Activated T-cell treated with anti-CD3 and anti-CD28 coated beads for 4 hours (primary cell): ENCODE results near the gene LHX3.
A peak's percentile ranks its signal among the peaks of the same experiment; 100 is the strongest.

ENCODE experiments used
- DNase-seq: peaks from one replicate; pipeline ENCODE4 v3.0.0-alpha.2; 2020

Gene LHX3

DNA sequence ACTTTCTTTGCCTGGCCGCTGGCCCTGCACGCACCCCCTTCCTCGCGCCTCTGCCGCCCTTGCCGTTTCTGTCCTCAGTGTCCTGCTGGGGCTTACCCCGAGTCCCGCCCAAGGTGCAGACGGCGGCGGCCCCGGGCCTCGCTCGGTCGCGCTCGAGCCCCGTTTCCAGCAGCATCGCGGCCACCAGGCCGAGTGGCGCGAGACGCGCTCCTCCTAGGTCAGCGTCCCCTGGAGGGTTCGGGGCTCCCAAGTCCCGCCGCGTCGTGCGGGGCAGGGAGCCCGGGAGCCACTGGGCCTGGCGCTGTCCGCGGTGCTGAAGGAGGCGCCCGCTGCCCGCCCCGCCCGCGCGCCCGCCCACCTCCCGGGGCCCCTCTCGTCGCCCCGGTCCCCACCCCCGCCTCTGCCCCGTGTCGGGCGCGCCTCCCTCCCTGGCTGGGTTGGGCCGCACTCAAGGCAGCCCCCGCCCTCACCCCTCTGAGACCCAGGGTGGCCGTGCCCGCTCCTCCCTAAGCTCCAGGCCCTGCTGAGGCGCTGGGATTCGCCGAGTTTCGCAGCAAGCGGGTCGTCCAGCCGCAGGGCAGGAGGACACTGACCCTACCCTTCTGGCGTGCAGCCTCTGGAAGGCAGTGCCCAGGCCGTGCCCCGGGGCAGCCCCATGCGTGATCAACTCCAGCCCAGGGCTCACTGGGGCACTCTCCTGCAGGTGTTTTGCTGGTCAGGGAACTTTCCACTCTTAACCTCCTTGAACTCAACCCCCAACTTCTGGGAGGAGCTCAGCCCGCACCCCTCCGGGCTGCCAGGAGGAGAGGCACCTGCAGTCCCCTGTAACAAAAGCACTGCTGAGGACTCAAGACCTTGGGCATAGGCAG lies at the start of gene LHX3:
TSS of gene LHX3 (minus strand) at position 291 of the 869 bp plus-strand sequence. CDS start at position 175, 116 bp downstream.
- no peak for DNase-seq

DNA sequence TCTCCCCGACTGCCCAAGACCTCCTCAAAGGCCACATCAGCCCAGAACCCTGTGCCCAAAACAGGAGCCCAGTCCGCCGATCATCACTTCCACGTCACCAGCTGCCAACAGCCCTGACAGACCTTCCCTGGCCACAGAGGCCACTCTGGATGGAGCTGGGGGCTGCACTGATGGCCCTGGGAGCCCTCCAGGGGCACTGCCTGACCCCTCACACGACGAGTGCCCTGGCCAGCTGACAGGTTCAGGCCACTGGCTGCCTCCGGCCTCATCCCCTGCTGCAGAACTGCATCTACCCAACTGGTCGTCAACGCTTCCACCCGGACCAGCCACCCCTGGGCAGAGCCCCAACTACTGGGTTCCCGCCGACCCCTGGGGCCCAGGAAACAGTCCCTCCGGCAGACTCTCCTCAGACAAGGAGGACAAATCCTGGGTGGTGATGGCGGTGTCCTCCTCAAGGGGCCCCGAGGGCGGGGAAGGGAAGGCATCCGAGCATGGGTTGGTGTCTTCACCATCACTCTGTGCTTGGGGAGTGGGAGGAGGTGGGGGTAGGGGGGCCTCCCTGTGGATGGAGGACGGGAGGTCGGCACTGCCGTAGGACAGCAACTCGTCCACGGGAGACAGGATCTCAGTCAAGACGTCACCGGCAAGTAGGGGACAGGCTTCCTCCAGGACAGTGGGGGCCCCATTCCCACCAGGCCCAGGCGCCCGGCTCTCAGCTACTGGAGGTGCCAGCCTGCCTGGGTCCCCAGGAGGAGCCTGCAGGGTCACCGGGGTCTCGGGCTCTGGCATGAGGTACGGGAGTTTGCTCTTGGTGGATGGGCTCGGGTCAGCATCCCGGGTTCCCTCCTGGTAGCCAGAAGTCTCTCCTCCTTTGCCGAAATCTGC lies 48.6 kb upstream of the LHX3 start:
- DNase-seq = no peak

DNA sequence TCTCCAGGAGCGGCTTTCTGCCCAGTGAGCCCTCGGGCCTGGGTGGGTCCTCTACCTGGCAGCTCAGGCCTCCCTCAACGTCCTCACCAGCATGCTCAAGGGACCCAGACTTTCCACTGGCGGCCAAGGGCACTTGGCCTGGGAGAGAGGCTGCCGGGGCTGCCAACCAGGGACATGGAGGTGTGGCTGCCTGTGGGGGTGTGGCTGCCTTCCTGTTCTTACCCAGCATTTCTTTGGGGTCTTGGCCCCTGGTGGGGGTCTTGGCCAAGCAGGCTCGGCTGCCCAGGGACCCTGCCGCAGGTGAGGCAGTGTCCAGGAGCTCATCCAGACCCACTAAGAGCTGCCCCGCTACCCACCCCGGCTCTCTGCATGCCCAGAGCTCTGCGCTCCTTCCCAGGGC lies 47.9 kb upstream of the LHX3 start:
- no peak for DNase-seq

DNA sequence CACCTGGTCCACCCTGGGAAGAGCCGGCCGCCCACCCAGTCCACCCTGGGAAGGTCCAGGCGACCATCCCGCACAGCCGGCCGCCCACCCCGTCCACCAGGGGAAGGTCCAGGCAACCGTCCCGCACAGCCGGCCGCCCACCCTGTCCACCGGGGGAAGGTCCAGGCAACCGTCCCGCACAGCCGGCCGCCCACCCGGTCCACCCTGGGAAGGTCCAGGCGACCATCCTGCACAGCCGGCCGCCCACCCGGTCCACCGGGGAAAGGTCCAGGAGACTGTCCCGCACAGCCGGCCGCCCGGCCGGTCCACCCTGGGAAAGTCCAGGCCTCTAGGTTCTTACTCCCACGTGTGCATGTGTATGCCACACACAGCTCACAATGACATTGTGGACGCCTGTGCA lies 47.4 kb upstream of the LHX3 start:
- DNase-seq = no peak

DNA sequence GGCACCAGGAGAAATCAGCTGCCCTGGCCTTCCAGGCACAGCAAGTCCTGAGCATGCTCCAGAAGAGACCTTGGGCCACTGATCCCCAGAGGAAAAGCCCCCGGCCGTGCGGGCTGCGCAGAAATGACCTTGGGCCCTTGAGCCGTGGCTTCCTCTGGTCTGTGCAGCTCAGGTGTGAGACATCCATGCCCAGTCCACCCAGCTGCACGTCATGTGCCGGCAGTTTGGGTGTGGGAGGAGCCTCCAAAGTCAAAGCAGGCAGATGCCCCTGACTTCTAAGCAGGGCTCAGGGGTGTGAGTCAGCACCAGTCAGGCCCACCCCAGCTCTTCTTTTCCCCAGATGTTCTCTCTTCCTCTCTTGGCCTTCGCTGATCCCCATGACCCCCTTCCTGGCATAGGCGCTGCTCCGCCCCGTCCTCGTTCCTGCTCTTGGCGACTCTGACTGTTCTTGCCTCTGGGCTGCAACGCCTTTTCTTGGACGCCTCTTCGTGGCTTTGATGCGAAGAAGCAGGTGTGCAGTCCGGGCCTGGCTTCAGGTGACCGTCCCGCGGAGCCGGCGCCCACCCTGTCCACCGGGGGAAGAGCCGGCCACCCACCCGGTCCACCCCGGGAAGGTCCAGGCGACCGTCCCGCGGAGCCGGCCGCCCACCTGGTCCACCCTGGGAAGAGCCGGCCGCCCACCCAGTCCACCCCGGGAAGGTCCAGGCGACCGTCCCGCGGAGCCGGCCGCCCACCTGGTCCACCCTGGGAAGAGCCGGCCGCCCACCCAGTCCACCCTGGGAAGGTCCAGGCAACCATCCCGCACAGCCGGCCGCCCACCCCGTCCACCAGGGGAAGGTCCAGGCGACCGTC lies 46.6 kb upstream of the LHX3 start:
- no peak for DNase-seq

DNA sequence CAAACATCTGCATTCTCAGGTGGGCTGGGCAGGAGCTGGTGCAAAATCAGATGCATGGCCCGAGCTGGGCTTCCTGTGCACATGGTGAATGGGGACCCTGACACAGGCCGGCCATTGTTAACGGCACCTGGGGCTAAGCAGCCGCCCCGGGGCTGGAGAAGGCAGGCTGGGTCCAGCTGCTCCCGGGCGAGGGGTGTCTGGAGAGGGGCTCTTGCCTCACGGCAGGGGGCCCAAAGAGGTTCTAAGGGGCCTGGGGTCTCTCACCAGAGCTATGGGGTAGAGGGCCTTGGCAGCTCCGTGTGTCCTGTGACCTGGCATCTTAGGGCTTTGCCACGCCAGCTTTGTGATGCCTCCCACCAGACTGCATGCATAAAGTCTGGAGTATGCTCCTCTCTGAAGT lies 45.7 kb upstream of the LHX3 start:
- DNase-seq = no peak

DNA sequence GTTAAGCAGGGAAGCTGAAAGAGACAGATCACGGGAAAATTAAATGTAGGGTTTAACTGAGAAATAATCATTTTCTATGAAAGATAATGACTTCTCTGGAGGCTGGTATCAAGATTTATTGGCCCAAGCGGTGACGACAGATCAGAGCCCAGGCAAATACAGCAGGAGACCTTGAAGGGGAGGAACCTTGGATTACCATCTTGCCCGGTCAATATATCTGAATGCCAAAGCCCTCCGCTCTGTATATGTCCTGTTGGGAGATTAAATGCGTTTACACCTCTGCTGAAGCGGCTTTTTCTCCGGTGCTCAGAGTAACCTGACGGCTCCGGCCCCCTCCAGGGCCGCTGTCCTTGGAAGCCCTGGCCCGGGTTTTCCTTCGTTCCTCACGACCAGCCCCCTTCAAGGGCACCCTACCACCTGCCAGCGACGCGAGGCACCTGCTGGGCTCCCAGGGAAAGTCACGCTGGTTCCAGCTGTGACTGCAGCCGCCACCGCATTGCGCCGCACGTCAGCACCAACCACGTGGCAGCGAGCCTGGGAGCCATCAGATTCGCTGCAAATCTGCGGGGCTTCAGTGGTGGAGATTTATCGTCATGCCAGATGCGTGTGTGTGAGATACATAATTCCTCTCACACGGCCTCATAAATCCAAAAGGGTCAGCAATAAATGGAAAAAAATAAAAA lies 45.1 kb upstream of the LHX3 start:
- no peak for DNase-seq

DNA sequence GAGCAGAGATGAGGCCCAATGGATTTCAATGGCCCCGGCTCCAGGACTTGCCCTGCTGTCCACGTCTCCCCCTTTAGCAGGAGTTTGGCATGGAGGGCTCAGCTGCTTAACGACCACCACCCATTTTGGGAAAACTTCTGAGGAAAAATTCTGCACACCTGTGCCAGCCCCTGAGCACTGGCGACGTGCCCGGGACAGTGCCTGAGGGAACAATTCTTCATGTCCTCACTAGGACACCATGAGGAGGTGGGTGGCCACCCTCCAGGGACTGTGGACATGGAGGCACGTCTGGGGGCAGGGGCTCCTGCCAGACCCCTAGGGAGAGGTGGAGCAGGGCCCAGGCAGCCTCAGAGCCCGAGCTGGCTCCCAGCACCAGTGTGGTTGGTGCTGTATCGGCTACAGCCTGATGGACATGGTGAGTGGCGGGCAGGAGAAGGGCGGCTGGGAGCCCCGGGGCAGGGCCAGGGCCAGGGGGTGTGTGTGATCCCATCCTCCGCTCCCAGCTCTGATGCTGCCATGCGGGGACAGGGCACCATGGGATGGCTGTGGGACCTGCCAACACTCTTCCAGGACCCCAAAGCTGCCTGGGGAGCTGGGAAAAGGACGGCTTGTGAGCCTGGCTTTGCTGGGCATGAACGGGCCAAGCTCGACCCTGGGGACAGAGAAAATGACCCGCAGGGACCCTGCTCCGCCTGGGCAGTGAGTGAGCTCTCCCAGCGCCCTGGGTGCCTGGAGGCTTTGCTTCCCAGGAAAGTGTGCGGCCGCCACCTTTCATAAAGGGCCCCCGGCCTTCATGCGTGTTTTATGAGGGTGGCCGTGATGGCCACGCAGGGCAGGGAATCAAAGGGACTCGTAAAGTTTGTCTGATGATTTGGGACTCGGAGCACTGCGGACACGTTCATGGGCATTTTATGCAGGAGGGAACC lies 44.3 kb upstream of the LHX3 start:
- no peak for DNase-seq

DNA sequence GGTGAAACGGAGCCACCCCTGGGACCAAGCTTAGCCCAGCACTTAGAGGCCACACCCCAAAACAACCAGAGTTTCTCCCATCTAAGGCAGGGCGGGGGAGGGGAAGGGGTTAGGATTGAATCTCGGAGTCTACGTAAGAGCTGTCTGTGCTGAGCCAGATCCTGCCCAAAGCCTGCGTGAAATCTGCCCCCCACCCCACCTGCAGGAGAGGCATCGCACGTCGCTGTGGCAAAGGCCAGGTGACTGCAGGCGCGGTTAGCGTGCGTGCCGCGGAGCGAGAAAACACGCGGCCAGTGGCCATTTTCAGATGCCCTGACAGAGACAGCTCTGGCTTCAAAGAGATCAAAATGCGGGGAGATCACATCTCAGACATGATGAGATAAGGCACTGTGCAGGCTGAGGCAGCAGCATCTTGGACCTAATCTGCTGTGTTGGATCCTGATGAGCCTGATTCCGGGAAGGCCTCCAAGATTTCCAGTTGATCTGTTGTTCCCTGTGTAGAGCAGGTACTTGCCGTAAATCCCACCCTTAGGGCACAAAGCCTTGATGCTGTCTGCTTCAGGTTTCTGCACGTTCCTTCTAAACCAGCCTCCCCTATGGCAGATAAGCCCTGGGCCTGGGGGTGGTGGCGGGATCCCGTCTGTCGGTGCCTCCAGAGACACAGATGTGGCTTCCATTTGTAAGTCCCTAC lies 43.2 kb upstream of the LHX3 start:
- no peak for DNase-seq

DNA sequence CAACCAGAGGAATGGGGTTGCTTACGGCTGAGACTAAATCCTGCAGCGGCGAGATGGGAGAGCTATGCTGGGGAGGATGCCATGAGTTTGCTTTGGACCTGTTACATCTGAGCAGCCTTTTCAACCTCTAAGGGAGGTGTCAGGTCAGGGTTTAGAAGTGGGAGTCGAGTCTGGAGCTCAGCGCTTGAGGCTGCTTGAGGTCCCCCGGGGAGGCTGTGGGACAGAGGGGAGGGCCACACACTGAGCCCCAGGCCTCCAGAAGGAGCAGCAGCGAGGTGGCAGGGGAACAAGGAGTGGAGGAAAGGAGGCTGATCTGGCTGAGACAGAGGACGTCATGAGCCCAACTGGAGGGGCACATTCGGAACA lies 42.6 kb upstream of the LHX3 start:
- DNase-seq = no peak

DNA sequence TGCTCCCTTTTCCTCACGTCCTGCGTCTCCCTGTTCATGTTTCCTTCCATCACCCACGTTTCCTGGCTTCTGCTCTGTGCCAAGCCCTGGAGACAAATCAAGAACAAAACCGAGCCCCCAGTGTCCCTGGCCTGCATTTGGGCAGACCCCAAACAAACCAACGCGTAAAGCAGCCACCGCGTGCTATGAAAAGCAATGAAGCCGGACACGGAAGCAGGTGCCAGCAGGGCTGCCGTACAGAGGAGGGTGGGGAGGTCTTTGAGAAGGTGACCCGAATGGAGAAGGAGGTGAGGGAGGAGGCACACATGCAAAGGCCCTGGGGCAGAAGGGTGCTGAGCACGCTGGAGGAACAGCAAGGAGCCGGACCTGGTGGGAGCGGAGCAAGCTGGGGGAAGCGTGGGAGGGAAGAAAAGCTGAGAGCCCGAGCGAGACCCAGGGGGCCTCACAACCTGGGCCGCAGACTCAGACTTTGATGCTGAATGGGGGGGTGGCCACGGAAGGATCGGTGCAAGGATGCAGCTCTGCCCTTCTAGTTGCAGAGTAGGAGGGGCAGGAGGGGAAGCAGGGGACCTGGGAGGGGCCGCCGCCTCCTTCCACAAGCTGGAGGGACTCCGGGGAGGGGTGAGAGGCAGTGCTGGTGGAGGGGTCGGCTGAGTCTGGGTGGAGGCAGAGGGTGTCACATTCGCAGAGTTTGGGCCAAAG lies 42.1 kb upstream of the LHX3 start:
- no peak for DNase-seq

DNA sequence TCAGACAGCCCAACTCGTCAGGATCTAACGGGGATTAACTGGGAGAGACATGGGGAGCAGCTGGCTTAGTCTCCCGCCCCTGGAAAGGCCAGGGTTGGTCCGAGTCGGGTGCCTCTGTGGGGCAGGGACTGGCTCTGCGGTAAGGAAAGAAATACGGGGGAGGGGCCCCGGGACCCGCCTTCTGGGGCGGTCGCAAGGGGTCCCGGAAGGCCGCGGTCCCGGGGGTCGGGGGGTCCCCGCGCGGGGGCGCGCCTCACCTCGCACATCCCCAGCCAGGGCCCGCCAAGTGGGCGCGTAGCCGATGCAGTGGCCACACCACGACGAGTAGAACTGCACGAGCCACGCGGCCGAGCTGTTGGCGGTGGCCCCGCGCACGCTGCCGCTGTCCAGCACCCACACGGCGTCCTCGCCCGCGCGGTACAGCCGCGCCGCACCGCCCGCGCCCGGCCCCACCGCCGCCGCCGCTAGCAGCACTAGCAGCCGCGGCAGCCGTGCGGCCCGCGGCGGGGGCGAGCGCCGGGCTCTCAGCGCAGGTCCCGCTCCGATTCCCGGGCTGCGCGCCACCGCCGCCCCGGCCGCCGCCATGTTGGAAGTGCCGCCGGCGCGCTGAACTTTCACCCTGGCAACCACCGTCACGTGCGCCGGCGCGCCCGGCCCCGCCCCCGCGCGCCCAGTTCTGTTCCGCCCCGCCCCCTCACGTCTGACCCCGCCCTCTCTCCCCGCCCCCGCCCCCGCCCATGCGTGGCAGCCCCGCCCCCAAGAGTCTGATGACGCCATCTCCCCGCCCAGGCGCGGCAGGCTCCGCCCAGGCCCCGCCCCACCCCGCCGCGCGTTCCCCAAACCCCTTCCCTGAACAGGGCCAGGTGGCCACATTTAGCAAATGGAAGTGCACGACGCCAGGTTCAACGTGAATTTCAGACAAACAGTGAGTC lies 40.6 kb upstream of the LHX3 start, which contains the start of gene QSOX2:
TSS of gene QSOX2 (minus strand) at position 594 of the 932 bp plus-strand sequence. CDS start at position 585, 9 bp downstream.
- peak; percentile 81 for DNase-seq

DNA sequence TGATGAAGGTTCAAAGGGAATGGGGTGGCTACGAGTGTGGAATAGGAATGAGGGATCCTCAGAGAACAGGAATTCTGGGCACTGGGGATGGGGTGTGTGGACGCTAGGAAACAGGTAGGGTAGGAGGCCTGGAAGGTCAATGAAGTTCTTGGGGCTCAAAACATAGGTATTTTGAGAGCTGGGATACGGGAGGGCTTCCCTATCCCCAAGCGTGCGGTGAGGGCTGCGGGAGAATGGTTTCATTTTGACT lies 40.0 kb upstream of the LHX3 start:
- DNase-seq = no peak

DNA sequence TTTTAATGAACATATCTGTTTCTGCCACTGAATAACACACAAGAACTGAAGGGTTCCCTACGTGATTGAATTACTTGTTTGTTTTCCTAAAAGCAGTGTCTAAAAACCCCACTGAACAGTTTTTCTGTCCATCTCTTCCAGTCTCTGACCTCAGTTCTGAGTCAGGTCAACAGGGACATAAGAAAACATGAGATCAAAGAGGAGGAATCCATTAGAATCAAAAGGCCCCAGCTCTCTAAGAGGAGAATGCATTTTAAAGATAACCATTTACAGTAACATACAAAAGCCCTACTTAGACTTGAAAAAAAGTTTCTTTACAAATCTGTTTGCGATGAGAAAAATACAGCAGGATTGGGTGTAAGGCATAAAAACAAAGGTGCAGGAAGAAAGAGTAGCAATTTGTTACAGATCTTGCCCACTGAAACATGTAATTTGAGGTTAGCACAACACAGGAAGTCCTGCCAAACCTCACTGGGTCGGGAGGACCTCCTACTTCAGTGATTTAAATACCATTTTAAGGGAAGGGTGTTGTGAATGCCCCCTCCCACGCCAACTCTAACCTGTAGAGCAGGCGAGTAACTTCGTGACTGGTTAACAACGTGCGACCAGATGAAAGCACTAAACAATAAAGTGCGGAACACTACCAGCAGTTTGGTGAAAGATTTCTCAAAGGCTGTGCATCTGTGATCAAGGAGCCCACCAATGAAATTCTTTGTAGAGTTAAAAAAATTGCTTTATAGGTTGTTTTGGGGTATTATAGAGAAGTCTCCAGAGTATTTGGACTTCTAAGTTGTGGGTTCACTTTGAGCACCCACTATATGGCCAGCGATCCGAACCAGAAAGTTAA lies 39.4 kb upstream of the LHX3 start:
- peak; percentile 66 for DNase-seq

DNA sequence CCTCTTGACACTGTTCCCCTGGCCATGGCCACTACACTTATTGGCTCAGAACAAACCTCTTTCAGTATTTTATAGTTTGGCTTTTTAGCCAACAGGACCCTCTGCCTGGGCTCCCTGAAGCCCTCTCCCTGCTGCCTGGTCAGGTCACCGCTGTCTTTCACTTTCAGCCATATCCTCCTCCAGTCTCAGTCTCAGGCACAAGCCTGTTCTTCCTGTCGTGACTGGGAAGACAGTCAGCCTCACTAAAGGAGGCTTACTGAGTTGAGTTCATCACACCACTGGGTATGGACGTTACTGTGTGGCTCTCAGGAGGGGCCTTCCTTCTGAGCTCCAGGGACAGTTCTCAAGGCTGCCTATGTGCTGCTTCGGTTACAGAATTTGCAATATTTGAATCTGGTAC lies 38.7 kb upstream of the LHX3 start:
- no peak for DNase-seq

DNA sequence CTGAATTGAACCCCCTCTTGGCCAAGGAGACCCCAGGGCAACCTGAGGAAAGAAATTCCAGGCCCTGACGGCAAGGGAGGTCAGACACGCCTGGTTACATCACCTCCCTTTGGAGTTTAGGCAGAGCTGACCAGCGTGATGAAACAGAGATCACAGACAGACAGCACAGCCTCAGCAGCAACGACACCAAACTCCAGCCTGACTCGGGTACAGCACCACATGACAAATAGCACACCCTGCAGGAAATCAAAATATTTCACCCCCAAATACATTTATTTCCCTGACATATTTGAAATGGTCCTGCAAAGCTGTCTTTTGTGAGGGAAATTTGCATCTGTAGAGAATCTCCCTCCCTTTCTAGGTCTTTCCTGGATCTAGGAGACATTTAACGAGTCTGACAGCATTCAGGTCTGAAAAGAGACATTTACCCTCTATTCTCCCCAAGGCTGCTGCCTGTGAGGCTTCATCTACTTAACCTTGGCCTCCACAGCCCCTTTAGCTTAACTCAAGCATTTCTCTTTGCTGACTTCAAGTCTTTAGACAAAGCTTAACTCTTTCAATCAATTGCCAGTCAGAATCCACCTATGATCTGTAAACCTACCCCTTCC lies 38.1 kb upstream of the LHX3 start:
- DNase-seq = no peak

DNA sequence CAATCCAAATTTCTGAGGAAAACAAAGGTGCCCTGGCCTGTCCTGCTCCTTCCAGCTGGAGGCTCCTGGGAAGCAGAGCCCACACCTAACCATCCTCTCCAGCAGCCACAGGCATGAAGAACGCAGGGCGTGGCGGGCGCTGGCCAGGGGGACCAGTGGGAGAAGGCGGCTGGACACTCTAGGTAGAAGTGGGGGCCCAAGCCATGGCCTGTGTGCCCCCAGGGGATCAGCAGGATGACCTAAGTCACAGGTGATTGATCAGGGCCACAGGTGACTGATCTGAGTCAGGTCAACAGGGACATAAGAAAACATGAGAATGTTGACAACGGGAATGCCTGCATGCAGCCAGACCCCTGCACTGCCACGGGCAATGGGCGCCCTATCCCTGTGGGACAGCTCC lies 37.3 kb upstream of the LHX3 start:
- DNase-seq = no peak

DNA sequence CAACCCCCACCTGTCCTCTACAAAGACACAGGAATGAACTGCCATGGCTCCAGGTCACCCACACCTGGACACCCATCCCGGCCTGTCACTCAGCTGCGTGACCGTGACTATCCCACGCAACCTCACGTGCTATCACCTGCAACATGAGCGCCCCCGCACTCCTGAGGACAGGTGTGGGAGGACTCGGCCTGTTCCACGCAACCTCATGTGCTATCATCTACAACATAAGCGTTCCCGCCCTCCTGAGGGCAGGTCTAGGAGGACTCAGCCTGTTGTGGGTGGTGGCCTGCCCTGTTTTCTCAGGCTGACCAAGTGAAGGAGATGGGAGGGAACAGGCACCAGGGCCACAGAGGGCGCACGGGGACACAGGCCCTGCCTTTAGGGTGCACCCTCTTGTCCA lies 36.6 kb upstream of the LHX3 start:
- DNase-seq = no peak
